IMR-90 (cell line): ENCODE results near the gene LILRA2.

ENCODE experiments used
- BHLHE40 ChIP-seq: fragments of 150-350 bp; IDR thresholded peaks from 2 replicates; pipeline ENCODE4 v1.6.1; 2016; ENCODE audit warnings: mild to moderate bottlenecking, low read depth, low read length
- CEBPB ChIP-seq: IDR thresholded peaks from 2 replicates; pipeline ENCODE4 v1.6.1; 2012; ENCODE audit warnings: low read depth, low read length, improper control_type of control experiment
- CHD1 ChIP-seq: IDR thresholded peaks from 2 replicates; pipeline ENCODE4 v1.6.1; 2012; ENCODE audit warnings: low read depth, low read length, improper control_type of control experiment
- FOS ChIP-seq: fragments of 150-350 bp; IDR thresholded peaks from 2 replicates; pipeline ENCODE4 v1.6.1; 2016; ENCODE audit warnings: low read depth, low read length
- MAFK ChIP-seq: IDR thresholded peaks from 2 replicates; pipeline ENCODE4 v1.6.1; 2012; ENCODE audit warnings: low read depth, low read length, improper control_type of control experiment
- MAZ ChIP-seq: IDR thresholded peaks from 2 replicates; pipeline ENCODE4 v1.6.1; 2012; ENCODE audit warnings: low read depth, mild to moderate bottlenecking, low read length, improper control_type of control experiment, moderate library complexity, borderline replicate concordance
- MXI1 ChIP-seq: IDR thresholded peaks from 2 replicates; pipeline ENCODE4 v1.6.1; 2012; ENCODE audit warnings: low read depth, mild to moderate bottlenecking, low read length, moderate library complexity, borderline replicate concordance
- POLR2A ChIP-seq: IDR thresholded peaks from 2 replicates; pipeline ENCODE4 v1.6.1; 2012; ENCODE audit warnings: mild to moderate bottlenecking, low read depth, low read length
- RAD21 ChIP-seq: IDR thresholded peaks from 2 replicates; pipeline ENCODE4 v1.6.1; 2012; ENCODE audit warnings: low read length, improper control_type of control experiment
- RCOR1 ChIP-seq: IDR thresholded peaks from 2 replicates; pipeline ENCODE4 v1.6.1; 2012; ENCODE audit warnings: mild to moderate bottlenecking, low read length, improper control_type of control experiment; ENCODE audit not compliant: insufficient replicate concordance
- RFX5 ChIP-seq: IDR thresholded peaks from 2 replicates; pipeline ENCODE4 v1.8.0; 2012; ENCODE audit warnings: low read depth, mild to moderate bottlenecking, low read length, moderate library complexity
- TF ChIP-seq, protein P1 (sequence below): conservative IDR thresholded peaks from 2 replicates; pipeline ENCODE4 v1.5.1; 2012; ENCODE audit warnings: mild to moderate bottlenecking, low read depth, low read length, improper control_type of control experiment
- TF ChIP-seq, protein P2 (sequence below): fragments of 150-350 bp; IDR thresholded peaks from 2 replicates; pipeline ENCODE4 v1.6.1; 2017; ENCODE audit warnings: mild to moderate bottlenecking, antibody characterized with exemption, low read length, low read depth
- TF ChIP-seq, protein P3 (sequence below): fragments of 150-350 bp; IDR thresholded peaks from 2 replicates; pipeline ENCODE4 v1.6.1; 2016; ENCODE audit warnings: low read depth, mild to moderate bottlenecking, low read length, moderate library complexity, borderline replicate concordance

DNA sequence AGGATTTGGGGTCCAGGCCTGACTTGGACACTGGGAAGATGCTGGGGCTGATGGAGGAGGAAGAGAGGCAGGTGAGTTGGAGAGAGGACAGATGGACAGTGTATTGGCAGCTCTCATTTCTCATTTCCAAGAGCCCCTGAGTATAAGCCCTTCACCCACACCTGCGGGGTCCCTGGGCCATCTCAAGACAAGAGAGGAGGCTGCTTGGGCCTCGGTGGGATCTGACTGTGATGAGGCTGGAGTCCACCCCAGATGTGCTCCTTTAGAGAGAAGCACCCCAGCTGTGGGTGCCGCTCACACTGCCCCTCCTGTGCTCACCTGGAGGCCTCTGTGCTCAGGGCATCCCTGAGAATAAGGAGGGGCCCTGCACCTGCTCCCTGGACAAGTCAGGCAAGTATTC, 3.7 kb downstream of the LILRA2 start:
- TF ChIP-seq POLR2A (no peak), CHD1 (no peak), BHLHE40 (no peak), MAZ (no peak), RAD21 (no peak), MXI1 (no peak), FOS (no peak), RCOR1 (no peak), MAFK (no peak), RFX5 (no peak), CEBPB (no peak)
- TF ChIP-seq, protein P1, sequence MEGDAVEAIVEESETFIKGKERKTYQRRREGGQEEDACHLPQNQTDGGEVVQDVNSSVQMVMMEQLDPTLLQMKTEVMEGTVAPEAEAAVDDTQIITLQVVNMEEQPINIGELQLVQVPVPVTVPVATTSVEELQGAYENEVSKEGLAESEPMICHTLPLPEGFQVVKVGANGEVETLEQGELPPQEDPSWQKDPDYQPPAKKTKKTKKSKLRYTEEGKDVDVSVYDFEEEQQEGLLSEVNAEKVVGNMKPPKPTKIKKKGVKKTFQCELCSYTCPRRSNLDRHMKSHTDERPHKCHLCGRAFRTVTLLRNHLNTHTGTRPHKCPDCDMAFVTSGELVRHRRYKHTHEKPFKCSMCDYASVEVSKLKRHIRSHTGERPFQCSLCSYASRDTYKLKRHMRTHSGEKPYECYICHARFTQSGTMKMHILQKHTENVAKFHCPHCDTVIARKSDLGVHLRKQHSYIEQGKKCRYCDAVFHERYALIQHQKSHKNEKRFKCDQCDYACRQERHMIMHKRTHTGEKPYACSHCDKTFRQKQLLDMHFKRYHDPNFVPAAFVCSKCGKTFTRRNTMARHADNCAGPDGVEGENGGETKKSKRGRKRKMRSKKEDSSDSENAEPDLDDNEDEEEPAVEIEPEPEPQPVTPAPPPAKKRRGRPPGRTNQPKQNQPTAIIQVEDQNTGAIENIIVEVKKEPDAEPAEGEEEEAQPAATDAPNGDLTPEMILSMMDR: no peak
- TF ChIP-seq, protein P2, sequence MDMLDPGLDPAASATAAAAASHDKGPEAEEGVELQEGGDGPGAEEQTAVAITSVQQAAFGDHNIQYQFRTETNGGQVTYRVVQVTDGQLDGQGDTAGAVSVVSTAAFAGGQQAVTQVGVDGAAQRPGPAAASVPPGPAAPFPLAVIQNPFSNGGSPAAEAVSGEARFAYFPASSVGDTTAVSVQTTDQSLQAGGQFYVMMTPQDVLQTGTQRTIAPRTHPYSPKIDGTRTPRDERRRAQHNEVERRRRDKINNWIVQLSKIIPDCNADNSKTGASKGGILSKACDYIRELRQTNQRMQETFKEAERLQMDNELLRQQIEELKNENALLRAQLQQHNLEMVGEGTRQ: no peak
- TF ChIP-seq, protein P3, sequence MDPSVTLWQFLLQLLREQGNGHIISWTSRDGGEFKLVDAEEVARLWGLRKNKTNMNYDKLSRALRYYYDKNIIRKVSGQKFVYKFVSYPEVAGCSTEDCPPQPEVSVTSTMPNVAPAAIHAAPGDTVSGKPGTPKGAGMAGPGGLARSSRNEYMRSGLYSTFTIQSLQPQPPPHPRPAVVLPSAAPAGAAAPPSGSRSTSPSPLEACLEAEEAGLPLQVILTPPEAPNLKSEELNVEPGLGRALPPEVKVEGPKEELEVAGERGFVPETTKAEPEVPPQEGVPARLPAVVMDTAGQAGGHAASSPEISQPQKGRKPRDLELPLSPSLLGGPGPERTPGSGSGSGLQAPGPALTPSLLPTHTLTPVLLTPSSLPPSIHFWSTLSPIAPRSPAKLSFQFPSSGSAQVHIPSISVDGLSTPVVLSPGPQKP: no peak
